Skeletal muscle cell (primary cell): ENCODE data around the gene PARVG.

Source experiments
- DNase-seq: peaks from one replicate; pipeline ENCODE4 v3.0.0-alpha.2; 2010; ENCODE audit warnings: low read depth
- H3K4me3 ChIP-seq: 2 replicates; pipeline ENCODE4 v1.5.1; 2011; ENCODE audit warnings: low read depth, mild to moderate bottlenecking, control low read depth, low read length, moderate library complexity

The PARVG gene

DNA sequence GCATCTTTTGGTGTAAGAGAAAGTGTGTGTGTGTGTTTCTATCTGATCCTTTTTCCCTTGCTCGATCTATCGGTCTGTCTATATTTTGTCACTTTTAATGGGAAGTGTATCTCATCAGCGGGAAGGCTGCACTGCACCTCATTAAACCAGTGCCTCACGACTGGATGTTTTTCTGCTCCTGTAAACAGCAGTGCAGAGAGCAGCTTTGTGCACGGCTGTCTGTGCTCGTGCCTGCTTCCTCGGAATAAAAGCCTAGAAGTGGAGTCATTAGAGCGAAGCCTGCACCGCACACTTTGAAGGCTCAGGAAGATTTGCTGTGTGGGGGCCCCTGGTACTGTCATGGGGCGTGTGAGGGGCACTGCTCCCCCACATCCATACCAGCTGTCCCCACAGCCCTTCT is 27.0 kb upstream of the PARVG start:
- H3K4me3 ChIP-seq: no peak overlapping the region
- no peak for DNase-seq

DNA sequence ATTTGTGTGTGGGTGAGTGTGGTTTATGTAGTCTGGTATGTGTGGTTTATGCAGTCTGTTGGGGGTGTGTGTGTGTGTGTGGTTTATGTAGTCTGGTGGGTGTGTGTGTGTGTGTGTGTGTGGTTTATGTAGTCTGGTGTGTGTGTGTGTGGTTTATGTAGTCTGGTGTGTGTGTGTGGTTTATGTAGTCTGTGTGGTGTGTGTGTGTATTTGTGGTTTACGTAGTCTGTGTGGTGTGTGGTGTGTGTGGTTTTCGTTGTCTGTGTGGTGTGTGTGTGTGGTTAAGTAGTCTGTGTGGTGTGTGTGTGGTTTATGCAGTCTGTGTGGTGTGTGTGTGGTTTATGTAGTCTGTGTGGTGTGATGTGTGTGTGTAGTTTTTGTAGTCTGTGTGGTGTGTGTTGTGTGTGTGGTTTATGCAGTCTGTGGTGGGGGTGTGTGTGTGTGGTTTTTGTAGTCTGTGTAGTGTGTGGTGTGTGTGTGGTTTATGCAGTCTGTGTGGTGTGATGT is 26.2 kb upstream of the PARVG start:
- DNase-seq: no peak
- no peak overlapping the region for H3K4me3 ChIP-seq

DNA sequence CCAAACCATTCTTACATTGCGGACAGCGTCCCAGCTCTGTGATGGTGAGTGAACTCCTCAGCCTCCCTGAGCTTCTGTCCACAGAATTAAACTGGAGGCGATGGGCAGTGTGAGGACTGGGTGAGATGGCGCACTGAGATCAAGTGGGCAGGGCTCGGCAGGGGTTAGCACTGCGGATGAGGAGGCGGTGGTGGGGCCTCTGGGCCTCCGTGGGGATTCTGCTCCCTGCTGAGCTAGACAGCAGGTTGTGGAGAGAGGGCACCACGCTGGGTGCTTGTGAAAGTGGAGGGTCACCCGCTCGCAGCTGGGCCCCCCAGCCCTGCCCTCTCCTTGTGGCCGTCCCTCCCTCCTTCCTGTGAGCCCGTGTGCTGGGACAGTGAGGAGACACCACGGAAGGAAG is 25.6 kb upstream of the PARVG start:
- H3K4me3 ChIP-seq: no peak overlapping the region
- no peak for DNase-seq

DNA sequence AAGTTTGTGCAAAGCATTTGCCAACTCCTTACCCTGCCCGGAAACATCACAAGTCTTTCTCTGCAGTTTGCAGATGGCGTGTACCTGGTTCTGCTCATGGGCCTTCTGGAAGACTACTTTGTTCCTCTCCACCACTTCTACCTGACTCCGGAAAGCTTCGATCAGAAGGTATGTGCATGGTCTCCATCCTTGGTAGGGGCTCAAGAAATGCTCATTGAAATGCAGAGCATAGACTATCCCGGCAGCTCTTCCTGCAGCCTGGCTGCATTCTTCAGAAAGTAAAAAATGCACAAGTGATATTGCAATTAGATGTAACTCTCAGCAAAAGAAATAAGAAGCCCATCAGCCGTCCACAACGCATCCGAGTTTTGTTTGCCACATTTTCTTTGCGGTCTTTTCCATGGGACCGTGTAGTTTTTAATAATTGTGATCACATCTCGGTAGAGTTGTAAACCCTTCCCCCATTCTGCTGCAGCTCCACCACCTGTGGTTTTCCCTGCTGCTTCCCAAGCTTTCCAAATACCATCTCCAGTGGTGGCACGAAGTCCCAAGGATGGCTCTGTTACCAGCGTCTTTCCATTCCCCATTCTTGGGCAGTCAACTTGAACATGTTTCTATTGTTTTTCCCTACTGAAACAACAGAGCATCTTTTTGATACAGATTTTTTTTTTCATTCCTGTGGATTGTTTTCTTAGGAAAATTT is 22.7 kb upstream of the PARVG start:
- H3K4me3 ChIP-seq: no peak overlapping the region
- no peak for DNase-seq

DNA sequence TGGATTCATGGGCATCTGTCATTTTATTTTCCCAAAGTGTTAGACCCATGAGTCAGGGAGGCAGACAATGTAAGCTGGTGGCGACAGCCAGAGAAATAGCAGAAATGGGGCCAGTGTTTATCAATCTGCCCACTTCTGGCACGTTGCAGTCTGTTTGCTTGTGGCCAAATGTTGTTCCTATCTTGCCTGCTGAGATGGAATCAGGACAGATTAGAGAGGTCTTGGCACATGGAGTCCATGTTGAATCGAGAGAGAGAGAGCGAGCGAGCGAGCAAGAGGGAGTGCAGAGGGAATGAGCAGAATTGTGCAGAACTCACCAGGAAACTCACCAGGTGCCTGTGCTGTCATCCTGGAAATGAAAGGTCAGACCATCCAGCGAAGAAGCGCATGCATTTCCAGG is 21.9 kb upstream of the PARVG start:
- DNase-seq: no peak
- no peak overlapping the region for H3K4me3 ChIP-seq

DNA sequence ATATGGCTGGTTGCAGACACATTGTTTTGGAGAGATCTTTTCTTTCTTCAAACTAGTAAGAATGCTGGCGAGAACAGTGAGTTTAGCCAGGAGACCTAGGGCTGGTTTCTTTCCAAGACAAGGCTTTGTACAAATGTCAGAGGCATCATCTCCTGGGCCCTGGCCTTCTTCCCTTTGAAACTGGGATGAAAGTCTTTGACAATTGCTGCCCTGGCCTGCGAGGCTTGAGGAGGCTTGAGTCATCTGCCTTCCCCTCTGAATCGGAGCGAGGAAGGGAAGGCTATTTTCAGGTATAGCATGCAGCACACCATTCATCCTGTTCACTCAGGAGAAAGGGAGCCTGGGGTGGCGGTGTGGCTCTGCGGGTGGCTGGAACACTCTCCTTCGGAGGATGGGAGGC is 21.5 kb upstream of the PARVG start:
- no peak overlapping the region for H3K4me3 ChIP-seq
- DNase-seq: no peak

DNA sequence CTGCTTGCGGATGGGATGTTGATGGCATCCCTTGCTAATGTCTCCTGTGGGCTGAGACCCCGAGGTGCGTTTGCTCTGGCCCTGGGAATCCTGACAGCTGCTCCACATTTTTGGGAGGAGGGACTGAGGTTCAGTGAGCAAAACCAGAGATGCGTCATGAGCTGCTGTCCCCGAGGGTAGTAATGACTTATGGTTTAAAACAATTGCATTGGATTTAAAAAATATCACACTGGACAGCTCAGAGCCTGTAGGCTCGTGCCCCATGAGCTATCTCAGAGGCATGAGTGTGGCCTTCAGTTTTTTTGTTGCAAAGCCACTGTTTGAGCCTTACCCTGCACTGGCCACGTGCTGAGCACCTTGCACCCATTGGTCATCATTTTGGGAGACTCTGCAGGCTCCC is 20.9 kb upstream of the PARVG start:
- no peak overlapping the region for H3K4me3 ChIP-seq
- DNase-seq: no peak

DNA sequence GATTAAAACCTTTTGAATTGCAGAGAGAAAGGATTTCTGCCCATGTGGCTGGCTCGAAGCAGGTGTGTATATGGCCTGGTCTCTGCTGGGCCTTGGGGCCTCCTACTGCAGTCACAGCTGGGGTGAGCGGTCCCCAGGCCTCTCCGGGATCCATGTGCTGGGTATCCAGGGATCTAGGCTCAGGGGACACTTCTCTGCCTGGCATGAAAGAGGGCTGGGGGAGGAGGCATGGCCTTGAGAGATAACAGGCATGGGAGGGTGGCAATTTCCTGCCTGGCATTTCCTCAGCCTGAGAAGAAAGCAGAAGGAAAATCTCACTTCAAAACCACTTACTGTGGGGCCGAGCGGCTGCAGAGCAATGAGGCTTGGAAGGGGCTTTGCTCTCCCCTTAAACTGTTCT is 20.3 kb upstream of the PARVG start:
- no peak for DNase-seq
- no peak overlapping the region for H3K4me3 ChIP-seq

DNA sequence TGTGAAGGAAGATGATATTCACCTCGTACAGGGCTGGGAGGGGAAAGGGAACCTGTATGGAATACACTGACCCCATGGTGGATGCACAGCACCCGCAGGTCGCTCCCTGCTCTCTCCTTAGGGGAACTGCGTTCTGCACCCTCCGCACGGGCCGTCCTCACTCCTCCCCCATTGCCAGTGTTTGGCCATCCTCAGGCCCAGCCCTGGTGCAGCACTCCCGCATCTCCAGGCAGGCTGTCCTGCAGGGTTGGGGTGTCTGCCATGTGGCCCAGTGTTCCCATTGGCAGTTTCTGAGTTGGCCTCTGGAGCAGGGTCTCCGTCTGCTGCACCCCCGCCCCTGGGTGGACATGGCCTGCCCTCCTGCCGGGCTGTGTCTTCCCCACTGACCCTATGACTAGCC is 19.1 kb upstream of the PARVG start:
- no peak overlapping the region for H3K4me3 ChIP-seq
- no peak for DNase-seq

DNA sequence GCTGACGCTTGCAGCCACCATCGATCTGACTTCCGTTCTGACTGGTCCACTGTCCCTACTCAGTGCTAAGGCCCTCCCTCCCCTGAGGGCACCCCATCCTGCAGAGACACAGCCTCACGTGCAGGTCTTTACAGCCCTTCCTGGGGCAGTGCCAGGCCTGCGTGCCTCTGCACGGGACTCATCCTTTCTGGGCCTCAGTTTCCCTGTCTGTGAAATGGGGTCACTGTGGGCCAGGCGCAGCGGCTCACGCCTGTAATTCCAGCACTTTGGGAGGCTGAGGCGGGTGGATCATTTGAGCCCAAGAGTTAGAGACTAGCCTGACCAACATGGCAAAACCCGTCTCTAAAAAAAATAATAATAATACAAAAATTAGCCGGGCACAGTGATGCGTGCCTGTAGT is 17.8 kb upstream of the PARVG start:
- no peak for DNase-seq
- H3K4me3 ChIP-seq: no peak overlapping the region

DNA sequence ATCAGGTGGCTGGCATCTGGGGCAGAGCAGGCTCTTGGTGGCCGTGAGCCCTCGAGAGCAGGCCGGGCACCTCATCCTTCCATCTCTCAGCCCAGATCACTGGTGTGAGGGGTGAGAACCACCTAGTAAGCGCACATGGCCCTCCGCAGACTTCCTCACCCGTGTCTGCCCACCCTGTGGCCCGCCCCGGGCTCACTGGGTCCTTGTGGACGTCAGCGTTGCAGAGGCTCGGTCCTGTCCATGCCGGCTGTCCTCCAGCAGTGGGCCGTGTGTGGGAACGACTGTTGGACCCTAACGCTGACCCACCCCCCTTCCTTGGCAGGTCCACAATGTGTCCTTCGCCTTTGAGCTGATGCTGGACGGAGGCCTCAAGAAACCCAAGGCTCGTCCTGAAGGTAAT is 17.2 kb upstream of the PARVG start:
- no peak for DNase-seq

DNA sequence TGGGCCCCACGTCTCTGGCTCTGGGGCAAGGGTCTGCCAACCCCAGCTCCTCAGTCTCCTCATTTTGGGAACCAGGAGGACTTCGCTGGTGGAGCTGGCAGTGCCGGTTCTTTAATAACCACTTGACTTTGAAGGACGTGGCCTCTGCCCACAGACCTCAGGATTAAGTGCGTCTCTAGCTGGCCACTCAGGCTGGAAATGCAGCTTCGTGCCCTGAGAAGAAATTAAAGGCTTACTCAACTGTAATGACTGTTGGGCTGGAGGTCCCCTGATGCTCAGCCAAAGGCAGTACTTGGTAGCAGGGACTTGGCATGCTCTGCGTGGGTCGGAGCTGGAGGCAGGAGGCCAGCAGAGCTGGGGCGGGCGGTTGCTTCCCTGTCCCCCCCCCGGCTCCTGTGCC is 16.7 kb upstream of the PARVG start:
- H3K4me3 ChIP-seq: no peak overlapping the region
- DNase-seq: no peak

More for the DNA sequence above, 17.2 kb upstream of the PARVG start:
- H3K4me3 ChIP-seq: no peak overlapping the region

DNA sequence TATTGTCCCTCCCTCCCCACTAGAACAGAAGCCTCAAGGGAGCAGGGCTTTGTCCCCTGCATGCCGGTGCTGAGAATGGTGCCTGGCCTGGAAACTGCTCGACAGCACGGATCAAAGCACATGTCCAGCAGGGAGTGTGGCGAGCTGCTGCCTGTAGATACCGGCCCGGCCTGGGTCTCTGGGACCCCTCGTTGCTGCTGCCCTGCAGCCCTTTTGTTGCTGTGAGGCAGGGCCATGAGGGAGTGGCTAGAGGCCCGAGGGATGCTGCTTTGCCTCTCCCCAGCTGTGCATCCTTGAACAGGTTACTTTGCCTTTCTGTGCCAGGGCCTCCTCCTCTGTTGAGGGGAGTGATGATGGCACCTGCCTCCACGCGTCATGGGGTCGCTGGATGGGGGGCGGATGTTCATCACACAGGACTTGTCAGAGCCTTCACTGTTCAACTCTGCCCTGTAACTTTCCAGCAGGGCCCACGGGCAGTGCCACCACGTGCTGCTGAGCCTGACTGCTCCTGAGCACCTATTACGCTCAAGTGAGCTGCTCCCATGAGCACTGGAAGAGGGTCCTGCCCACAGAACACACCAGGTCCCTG is 15.3 kb upstream of the PARVG start:
- H3K4me3 ChIP-seq: no peak overlapping the region
- DNase-seq: no peak

DNA sequence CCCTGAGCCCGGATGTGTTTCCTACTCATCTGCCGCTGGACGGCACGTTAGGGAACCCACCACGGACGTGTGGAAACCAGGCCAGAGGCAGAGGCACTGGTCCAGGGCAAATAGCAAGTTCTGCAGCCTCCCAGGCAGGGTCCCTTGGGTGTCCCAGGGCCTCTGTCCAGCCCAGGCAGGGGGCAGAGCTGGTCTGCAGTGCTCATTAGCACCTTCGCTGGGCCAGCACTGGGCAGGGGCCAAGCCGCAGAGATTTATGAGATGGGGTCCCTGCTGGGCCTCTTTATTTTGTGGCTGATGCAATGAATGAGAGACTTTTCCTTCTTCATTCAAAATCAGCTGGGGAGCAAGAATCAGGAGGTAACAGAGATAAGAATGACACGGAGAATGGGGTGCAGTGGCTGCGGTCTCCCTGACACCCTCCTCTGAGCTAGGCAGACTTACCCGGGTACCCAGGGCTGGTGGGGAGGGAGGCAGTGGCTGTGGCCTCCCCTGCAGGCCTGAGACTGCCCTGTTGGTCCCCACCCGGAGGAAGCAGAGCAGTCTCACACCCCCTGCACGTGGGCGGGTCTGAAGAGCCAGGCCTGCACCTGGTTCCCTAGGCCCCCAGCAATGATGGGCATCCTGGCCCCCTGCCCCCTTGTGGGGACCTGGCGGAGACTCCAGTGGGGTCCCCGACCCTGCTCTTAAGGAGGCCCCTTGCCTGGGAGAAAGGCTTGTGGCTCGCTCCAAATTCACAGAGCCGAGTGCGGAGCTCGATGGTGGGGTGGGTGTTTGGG is 14.0 kb upstream of the PARVG start:
- H3K4me3 ChIP-seq: no peak overlapping the region
- DNase-seq: peak; percentile 34

DNA sequence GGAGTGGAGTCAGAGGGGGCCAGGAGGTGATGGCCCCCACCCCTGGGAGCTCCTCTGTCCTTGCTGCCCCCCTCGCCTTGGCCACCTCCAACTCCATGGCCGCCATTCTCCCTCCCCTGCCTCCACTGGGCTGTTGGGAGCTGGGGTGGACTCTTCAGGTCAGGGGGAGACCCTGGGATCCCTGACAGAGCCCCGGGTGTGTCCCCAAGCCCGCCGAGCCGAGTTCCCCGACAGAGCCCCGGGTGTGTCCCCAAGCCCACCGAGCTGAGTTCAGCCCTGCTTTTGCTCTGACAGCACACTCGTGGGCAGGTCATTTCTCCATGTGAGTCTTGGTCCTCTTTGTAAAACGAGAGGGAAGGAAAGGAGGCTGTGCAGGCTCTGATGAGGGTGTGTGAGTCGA is 13.2 kb upstream of the PARVG start:
- no peak overlapping the region for H3K4me3 ChIP-seq
- no peak for DNase-seq

DNA sequence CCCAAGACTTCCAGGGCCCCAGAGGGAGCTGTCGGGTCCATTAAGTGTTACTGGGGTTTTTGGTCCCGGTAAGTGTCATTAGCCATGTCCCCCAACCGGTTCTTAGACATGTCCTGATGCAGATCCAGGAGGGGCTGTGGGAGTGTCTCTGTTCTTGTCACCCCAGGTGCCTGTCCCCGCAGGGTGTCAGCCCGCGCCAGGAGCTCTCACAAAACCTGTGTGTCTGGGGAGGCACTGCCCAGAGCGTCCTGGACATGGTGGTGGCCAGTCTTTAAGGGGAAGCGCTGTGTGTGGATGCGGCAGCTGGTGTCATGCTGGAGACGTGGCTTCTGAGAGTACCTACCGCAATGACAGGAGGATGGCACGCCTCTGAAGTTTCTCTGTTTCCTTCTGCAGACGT is 12.5 kb upstream of the PARVG start:
- H3K4me3 ChIP-seq: no peak overlapping the region
- DNase-seq: no peak

DNA sequence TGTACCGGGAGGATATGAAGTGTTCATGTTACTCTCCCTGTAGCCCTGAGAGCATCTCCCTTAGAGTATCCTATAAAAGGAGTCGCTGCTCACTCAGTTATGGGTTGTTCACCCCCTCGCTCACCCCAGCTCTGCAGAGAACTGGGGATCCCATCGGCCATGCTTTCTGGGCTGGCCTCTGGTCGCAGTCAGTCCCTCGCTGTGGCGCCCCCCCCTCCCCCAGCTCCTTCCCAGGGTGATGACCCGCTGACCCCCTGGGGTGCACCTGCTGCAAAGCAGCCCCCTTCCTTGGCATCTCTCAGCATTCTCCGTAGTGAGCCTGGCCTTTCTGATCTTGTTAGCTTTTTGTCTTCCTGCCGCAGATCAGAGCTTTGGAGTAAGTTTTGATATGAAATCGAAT is 10.3 kb upstream of the PARVG start:
- H3K4me3 ChIP-seq: no peak overlapping the region
- no peak for DNase-seq

DNA sequence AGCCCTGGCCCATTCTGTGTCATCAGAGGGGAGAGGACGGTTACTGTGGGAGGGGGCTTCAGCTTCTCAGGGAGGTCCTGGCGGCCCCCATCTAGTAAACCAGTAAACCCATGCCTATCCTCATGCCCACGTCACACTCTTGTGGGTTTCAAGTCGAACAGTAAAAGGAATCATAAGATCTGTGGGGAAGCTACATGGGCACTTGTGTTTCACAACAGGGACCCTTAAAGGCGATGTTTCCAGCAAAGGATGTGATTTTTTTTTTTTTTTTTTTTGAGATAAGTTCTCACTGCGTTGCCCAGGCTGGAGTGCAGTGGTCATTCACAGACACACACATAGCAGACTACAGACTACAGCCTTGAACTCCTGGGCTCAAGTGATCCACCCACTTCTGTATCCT is 9.2 kb upstream of the PARVG start:
- no peak for DNase-seq
- H3K4me3 ChIP-seq: no peak overlapping the region

DNA sequence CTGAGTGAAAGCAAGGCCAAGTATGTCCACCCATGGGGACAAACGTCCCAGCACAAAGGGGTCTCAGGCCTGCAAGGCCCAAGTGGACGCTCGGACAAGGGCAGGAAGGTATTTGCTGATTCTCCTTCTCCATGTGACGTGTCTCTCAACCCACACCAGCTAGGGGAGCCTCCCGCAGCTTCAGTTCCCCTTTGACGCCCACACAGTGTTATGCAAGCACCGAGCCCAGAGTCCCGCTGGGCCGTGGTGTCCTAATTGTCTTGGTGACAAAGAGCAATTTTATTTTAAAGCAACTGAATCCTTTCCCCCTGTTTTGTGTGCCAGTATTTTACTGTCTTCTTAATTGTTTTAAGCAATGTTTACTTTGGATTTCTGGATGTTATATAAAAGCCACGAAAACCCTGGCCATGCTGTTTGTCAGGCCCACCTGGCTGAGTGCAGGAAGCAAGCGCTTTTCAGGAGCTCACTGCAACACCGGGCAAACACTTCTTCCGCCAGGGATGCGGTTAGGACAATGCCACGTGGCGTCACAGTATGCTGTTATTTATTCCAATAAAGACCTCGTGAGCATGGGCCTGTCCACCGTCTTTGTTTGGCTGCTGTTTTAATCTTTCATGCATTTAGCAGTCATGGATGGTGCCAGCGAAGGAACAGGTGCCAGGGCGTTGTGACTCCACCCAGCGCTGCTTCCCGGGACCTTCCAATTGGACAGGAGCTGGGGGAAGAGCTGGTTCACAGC is 8.2 kb upstream of the PARVG start:
- no peak for DNase-seq
- H3K4me3 ChIP-seq: no peak overlapping the region

DNA sequence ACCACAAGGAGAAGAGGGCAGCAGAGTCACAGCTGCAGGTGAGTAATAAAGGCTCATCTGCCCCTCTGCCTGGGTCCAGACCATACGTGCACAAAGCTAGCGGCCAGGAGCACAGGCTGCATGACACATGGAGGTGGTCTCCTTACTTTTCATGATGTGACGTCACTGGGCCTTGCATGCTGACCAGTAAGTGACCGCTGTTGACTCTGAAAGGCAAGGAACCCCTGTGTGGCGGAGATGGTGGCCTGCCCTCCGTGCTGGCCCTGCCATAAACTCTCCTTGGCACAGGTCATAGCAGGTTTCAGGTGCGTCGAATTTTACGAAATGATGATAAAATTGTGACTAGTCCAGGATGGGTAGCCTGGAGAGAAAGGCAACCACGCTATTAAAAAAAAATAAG is 7.6 kb upstream of the PARVG start:
- no peak overlapping the region for H3K4me3 ChIP-seq
- no peak for DNase-seq
